Subcutaneous abdominal adipose tissue (tissue), 5 donors: ENCODE results near the gene STARD3NL.
A peak's percentile ranks its signal among the peaks of the same experiment; 100 is the strongest.

Experiments used
- H3K27ac ChIP-seq: one replicate; pipeline ENCODE4 v1.7.0; 2013; ENCODE audit warnings: low read depth, mild to moderate bottlenecking, inconsistent platforms, low read length, moderate library complexity
- H3K27me3 ChIP-seq, 5 donors: one replicate each; pipeline ENCODE4 v1.7.0; 2013; ENCODE audit warnings: low read length in 5 of 5, inconsistent platforms in 1 of 5; ENCODE audit not compliant: control insufficient read depth in 5 of 5, insufficient read depth in 4 of 5
- H3K36me3 ChIP-seq, 5 donors: one replicate each; pipeline ENCODE4 v1.7.0; 2013; ENCODE audit warnings: low read length in 5 of 5; ENCODE audit not compliant: control insufficient read depth in 5 of 5, insufficient read depth in 5 of 5
- H3K4me1 ChIP-seq, 5 donors: one replicate each; pipeline ENCODE4 v1.7.0; 2013; ENCODE audit warnings: low read length in 5 of 5, mild to moderate bottlenecking in 3 of 5, moderate library complexity in 1 of 5; ENCODE audit not compliant: control insufficient read depth in 5 of 5, insufficient read depth in 5 of 5
- H3K4me3 ChIP-seq, 5 donors: one replicate each; pipeline ENCODE4 v1.7.0; 2013; ENCODE audit warnings: low read length in 5 of 5, low read depth in 1 of 5
- H3K9ac ChIP-seq, 5 donors: one replicate each; pipeline ENCODE4 v1.7.0; 2013; ENCODE audit warnings: low read length in 5 of 5, mild to moderate bottlenecking in 4 of 5, moderate library complexity in 3 of 5
- H3K9me3 ChIP-seq, 5 donors: one replicate each; pipeline ENCODE4 v1.7.0; 2013; ENCODE audit warnings: low read length in 5 of 5; ENCODE audit not compliant: control insufficient read depth in 5 of 5
- donor health status: healthy.
- donor health status: healthy.
- donor health status: healthy.
- donor health status: healthy.
- donor health status: healthy.

Gene STARD3NL

DNA sequence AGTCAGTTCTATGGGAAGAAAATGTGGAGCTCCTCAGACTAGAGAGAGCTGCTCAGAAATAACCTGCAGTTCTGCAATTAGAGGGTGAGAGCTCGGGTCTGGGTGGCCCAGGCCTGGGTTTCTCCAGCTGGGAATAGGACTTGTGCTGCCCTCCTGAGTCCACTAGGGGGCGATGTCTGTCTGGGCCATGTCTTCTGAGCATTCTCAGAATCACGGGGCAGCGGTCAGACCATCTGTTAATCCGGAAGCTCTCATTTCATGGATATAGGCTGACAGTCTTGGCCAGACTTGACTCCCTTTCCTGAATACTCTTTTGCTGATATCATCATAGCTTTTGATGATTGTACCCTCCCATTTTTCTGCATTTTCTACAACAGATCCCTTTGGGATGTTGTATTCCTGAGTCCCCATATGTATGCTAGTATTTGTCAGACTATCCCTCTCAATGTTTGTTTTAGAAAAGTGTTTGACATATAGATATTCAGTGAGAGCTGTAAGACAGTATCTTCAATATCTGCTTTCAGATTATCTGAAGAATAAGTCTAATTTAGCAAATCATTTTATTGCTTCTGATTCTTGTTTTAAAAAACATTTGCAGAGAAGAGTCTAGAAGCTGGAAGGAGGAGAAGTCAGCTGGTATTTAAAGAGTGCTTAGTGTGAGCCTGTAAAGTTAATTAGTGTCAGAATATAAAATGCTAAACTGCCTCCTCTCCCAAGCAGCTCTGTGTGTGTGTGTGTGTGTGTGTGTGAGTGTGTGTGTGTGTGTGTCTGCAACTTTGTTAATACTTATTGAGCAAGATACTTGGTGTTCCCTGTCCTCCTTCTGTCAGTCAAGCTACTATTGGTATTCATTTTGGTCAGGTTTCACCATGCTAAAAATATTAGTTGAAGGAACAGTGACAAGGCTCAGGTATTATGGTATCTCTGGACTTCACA, 38.0 kb downstream of the STARD3NL start:
- Histone ChIP-seq H3K9me3 (no peaks in the 10 kb centered on the region), H3K27ac (no peak overlapping the region), H3K9ac (peak overlapping the region in 2 of 5 donors; percentile 23 to 33), H3K4me1 (peaks cover 0 to 25% (median 14%) of the 10 kb centered on the region in 5 donors), H3K4me3 (no peak overlapping the region), H3K36me3 (peaks cover 24 to 66% (median 31%) of the 10 kb centered on the region in 5 donors), H3K27me3 (no peaks in the 10 kb centered on the region)

DNA sequence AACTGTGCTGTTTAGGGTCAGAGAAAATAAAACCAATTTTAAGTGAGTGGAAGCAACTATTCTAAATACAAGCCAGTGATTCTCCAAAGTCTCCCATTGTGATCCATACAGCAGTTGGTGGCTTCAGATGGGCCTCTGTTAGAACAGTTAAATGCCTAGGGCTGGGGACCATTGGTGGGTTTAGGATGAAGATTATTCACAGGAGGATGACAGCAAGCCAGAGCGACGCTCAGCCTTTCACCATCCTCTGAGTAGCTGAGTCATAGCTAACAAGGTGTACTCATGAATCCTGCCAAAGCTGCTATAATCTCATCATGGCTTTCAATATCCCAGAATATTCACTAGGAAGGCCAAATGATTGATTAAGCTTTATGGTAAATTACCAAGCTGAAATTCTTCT, 39.6 kb downstream of the STARD3NL start:
- H3K36me3 ChIP-seq: peaks cover 27 to 69% (median 37%) of the 10 kb centered on the region in 5 donors
- H3K9me3 ChIP-seq: no peaks in the 10 kb centered on the region
- H3K27me3 ChIP-seq: no peaks in the 10 kb centered on the region
- H3K4me1 ChIP-seq: peaks cover 0 to 16% (median 14%) of the 10 kb centered on the region in 5 donors
- H3K9ac ChIP-seq: no peak overlapping the region
- no peak overlapping the region for H3K4me3 ChIP-seq
- no peak overlapping the region for H3K27ac ChIP-seq

DNA sequence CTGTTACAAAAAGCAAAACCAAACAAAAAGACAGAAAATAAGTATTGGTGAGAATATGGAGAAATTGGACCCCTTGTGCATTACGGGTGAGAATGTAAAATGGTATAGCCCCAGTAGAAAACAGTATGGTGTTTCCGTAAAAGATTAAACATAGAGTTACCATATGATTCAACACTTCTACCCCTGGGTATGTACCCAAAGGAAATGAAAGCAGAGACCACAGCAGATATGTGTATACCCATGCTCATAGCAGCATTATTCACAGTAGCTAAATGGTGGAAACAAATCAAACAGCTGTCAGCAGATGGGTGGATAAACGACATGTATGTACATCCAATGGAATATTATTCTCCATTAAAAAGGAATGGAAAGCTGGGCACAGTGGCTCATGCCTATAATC, 42.4 kb downstream of the STARD3NL start:
- Histone ChIP-seq H3K36me3 (peaks cover 23 to 67% (median 36%) of the 10 kb centered on the region in 5 donors), H3K9ac (no peak overlapping the region), H3K4me3 (no peak overlapping the region), H3K27ac (no peak overlapping the region), H3K9me3 (no peaks in the 10 kb centered on the region), H3K27me3 (no peaks in the 10 kb centered on the region), H3K4me1 (peaks cover 0 to 11% (median 10%) of the 10 kb centered on the region in 5 donors)

DNA sequence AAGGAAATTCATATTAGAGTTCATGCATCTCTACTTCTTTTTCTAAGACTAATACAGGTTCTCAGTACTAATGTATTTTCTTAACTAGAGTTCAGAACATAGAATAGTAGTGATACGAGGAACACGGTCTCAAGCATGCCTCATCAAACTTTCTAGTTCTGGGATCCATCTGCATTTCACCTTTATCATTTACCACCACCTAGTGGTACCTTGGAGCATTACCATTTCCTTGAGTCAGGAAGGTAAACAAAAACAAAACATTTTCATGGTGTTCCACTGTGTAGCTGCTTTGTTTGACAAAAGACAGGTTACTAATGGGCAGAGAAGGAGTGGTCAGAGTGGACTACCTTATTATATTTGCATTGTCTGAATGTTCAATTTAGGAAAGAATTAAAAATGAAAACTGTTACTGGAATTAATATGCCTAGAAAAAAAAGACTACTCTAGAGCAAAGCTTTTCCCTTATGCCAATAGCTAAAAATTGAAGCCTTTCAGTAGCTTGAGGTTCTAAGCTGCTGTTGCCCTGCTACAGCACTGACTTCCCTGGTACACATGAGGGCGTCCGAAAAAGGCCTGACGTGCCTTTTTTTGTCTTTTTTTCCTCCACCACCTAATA, 44.5 kb downstream of the STARD3NL start:
- H3K4me1 ChIP-seq: peaks cover 0 to 2% (median 0%) of the 10 kb centered on the region in 5 donors
- H3K36me3 ChIP-seq: peaks cover 20 to 65% (median 33%) of the 10 kb centered on the region in 5 donors

DNA sequence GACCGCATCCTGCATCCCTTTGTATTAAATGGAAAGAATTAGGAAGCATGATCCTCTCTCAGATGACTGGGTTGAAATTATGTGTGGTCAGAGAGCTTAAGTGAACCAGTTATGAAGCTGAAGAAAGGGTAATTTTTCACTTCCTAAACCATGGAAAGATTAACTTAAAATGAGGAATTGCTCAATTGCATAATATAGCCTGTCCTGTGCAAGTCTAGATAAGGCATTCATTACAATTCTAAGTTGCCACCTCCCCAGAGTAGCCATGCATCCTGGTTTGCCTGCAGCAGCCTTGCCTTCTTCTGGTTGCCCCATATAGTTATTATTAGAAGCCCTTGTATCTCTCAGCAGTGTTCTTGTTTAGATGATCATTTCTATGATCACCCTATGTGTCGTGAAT, 45.3 kb downstream of the STARD3NL start:
- Histone ChIP-seq H3K36me3 (peaks cover 19 to 63% (median 33%) of the 10 kb centered on the region in 5 donors), H3K9ac (no peak overlapping the region), H3K9me3 (no peaks in the 10 kb centered on the region), H3K4me1 (peaks cover 0 to 2% (median 0%) of the 10 kb centered on the region in 5 donors), H3K27me3 (no peaks in the 10 kb centered on the region), H3K4me3 (no peak overlapping the region), H3K27ac (no peak overlapping the region)

More for the DNA sequence above, 44.5 kb downstream of the STARD3NL start:
- no peaks in the 10 kb centered on the region for H3K9me3 ChIP-seq
- no peak overlapping the region for H3K4me3 ChIP-seq
- no peaks in the 10 kb centered on the region for H3K27me3 ChIP-seq
- peak overlapping the region; percentile 9 for H3K27ac ChIP-seq
- H3K9ac ChIP-seq: no peak overlapping the region

DNA sequence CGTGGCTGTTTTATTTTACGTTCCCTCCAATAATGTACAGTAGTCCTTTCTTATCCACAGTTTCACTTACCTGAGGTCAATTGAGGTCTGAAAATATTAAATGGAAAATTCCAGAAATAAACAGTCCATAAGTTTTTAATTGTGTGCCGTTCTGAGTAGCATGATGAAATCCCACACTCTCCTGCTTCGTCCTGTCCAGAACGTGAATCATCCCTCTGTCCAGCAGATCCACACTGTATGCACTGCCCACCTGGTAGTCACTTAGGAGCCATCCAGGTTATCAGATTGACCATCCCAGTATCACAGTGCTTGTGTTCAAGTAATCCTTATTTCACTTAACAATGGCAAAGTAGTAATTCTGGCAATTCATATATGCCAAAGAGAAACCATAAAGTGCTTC, 46.3 kb downstream of the STARD3NL start:
- no peaks in the 10 kb centered on the region for H3K27me3 ChIP-seq
- peaks cover 24 to 59% (median 40%) of the 10 kb centered on the region in 5 donors for H3K36me3 ChIP-seq
- H3K9ac ChIP-seq: no peak overlapping the region
- H3K9me3 ChIP-seq: no peaks in the 10 kb centered on the region
- no peak overlapping the region for H3K27ac ChIP-seq
- no peak overlapping the region for H3K4me3 ChIP-seq
- H3K4me1 ChIP-seq: peaks cover 0 to 2% (median 0%) of the 10 kb centered on the region in 5 donors

DNA sequence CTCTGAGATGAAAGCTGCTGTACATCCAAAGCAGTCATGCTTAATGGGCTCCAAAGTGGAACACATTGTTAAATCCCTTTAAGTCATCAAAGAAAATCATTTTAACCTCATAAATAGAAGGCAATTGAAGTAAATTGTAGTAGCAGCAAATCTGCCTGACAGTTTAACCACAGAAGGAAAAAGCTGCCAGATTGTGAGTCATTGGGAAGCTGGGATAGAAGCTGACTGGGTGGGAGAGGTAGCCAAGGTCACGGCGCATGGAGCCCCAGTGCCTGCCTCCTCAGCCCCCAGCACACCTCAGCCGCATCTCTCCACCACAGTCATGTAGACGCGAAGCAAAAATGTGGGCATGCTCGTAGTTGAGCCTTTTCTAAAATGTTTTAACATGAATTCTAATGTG, 51.3 kb downstream of the STARD3NL start:
- H3K36me3 ChIP-seq: peaks cover 18 to 48% (median 30%) of the 10 kb centered on the region in 5 donors
- H3K4me1 ChIP-seq: no peaks in the 10 kb centered on the region
- no peak overlapping the region for H3K27ac ChIP-seq
- no peaks in the 10 kb centered on the region for H3K27me3 ChIP-seq
- H3K4me3 ChIP-seq: no peak overlapping the region
- H3K9me3 ChIP-seq: no peaks in the 10 kb centered on the region
- no peak overlapping the region for H3K9ac ChIP-seq

DNA sequence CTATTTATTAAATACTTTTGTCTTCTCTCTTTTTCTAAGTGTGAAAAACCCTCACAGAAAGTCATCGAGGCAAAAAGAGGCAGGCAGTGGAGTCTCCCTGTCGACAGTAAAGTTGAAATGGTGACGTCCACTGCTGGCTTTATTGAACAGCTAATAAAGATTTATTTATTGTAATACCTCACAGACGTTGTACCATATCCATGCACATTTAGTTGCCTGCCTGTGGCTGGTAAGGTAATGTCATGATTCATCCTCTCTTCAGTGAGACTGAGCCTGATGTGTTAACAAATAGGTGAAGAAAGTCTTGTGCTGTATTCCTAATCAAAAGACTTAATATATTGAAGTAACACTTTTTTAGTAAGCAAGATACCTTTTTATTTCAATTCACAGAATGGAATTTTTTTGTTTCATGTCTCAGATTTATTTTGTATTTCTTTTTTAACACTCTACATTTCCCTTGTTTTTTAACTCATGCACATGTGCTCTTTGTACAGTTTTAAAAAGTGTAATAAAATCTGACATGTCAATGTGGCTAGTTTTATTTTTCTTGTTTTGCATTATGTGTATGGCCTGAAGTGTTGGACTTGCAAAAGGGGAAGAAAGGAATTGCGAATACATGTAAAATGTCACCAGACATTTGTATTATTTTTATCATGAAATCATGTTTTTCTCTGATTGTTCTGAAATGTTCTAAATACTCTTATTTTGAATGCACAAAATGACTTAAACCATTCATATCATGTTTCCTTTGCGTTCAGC, 52.0 kb downstream of the STARD3NL start:
- Histone ChIP-seq H3K9ac (no peak overlapping the region), H3K9me3 (no peaks in the 10 kb centered on the region), H3K36me3 (peaks cover 18 to 43% (median 28%) of the 10 kb centered on the region in 5 donors), H3K4me1 (no peaks in the 10 kb centered on the region), H3K27me3 (no peaks in the 10 kb centered on the region), H3K4me3 (no peak overlapping the region), H3K27ac (no peak overlapping the region)

DNA sequence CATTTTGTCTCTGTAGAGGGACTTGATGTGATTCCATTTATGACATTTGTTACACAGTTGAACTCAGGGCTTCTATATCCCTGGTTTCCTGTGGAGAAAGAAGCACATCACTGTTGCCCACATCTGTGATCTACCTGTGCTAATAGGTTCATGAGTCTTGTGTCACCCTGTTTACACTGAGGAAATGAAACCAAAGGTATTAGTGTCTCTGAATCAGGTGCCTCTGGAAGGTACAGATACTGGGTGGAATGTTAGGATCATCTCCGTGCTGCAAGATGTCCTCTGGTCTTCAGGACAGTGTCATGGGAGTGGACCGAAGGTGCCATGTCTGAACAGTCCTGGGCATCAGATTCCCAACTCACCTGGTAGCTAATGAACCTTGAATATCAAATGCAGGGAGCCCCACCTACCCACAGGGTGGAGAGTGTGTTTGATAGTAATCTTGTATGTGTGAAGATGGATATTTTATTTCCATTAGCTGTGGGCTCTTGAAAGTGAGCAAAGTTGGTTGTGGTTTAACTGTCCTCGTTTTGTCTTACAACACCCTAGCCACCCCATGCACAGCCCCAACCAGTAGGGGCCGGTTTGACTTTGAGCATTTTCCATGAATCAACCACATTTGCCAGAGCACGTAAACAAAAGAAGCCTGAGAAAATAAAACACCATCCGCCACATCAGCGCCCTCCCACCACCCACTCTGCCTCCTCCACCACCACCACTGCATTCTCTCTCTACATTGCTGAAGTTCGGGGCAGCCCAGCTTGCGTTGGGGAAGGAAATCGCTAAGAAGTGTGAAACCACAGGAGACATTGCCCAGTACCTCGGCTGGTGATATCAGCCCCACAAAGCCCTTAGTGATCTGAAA, 54.7 kb downstream of the STARD3NL start:
- H3K4me1 ChIP-seq: peaks cover 0 to 7% (median 0%) of the 10 kb centered on the region in 5 donors
- H3K36me3 ChIP-seq: peaks cover 14 to 32% (median 22%) of the 10 kb centered on the region in 5 donors
- no peak overlapping the region for H3K4me3 ChIP-seq
- no peaks in the 10 kb centered on the region for H3K9me3 ChIP-seq
- no peak overlapping the region for H3K9ac ChIP-seq
- H3K27ac ChIP-seq: no peak overlapping the region
- H3K27me3 ChIP-seq: no peaks in the 10 kb centered on the region
